Stomach smooth muscle (tissue), 2 donors: ENCODE data around the gene KRTAP5-8.
"Not testable (repeated sequence)": the region's sequence is repeated elsewhere in the genome, so short reads cannot be mapped to it uniquely, and the experiment has no call there.

Source experiments
- H3K27ac ChIP-seq: one replicate; pipeline ENCODE4 v1.7.0; 2013; ENCODE audit warnings: mild to moderate bottlenecking, low read length, inconsistent platforms
- H3K27me3 ChIP-seq, 2 donors: one replicate each; pipeline ENCODE4 v1.7.0; 2013; ENCODE audit warnings: low read length in 2 of 2; ENCODE audit not compliant: insufficient read depth in 2 of 2, control insufficient read depth in 1 of 2
- H3K36me3 ChIP-seq, 2 donors: one replicate each; pipeline ENCODE4 v1.7.0; 2013; ENCODE audit warnings: low read length in 2 of 2; ENCODE audit not compliant: control insufficient read depth in 2 of 2, insufficient read depth in 2 of 2
- H3K4me1 ChIP-seq: one replicate; pipeline ENCODE4 v1.7.0; 2013; ENCODE audit warnings: low read length; ENCODE audit not compliant: control insufficient read depth, insufficient read depth
- H3K4me3 ChIP-seq, 2 donors: one replicate each; pipeline ENCODE4 v1.7.0; 2013; ENCODE audit warnings: low read length in 2 of 2
- H3K9ac ChIP-seq, 2 donors: one replicate each; pipeline ENCODE4 v1.7.0; 2013; ENCODE audit warnings: low read length in 2 of 2, mild to moderate bottlenecking in 1 of 2
- H3K9me3 ChIP-seq, 2 donors: one replicate each; pipeline ENCODE4 v1.7.0; 2013; ENCODE audit warnings: low read length in 2 of 2; ENCODE audit not compliant: control insufficient read depth in 2 of 2
- donor health status: healthy.
- donor health status: Pancreatic carcinoma.

Gene KRTAP5-8

GRCh38 chr11:71537977-71538665 lies at the start of gene KRTAP5-8:
KRTAP5-8 (plus strand) TSS chr11:71538025; CDS start chr11:71538056, 31 bp downstream.
- not testable (repeated sequence) for H3K9me3 ChIP-seq, H3K4me1 ChIP-seq, H3K4me3 ChIP-seq, H3K27ac ChIP-seq, H3K9ac ChIP-seq, H3K36me3 ChIP-seq, H3K27me3 ChIP-seq

- Histone ChIP-seq H3K9me3 (no peaks in the 10 kb centered on the region), H3K27me3 (no peaks in the 10 kb centered on the region), H3K36me3 (peaks cover 18 to 38% of the 10 kb centered on the region in 2 donors), H3K9ac (no peak overlapping the region), H3K27ac (no peak overlapping the region), H3K4me1 (no peaks in the 10 kb centered on the region), H3K4me3 (no peak overlapping the region)
These were observed 49.0 kb upstream of the KRTAP5-8 start for GRCh38 chr11:71488681-71489270.

DNA sequence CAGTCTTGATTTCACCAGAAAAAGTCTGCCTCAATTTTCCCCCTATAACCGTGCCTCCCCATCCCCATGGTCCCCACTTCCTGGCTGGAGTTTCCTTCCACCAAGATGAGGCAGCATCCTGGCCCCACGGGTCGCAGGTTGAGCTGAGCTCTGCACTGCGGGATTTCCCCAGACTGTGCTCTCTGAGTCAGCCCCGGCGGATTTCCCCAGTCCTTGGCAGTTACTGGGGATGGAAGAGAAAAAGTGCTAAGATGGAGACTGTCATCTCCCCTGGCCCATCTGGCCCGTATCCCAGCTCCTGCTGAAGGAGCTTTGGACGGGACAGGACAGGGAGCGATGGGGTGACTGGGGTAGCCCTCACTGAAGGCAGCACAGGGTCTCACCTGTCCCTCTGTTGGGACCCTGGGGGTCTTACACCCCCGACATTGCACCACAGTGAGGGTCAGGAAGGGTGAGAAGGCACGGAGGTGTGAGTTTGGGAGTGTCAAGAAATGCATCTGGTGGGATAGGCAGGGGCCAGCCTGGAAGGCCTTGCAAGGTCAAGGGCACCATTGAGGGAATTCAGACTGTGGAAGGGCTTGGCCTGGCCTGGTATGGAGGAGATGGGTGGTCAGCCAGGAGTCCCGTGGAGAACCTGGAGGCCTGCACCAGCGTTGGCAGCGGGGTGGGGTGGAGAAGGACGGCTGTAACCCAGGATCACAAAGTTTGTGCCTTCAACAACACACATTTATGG lies 48.3 kb upstream of the KRTAP5-8 start:
- Histone ChIP-seq H3K9ac (no peak overlapping the region), H3K27me3 (no peaks in the 10 kb centered on the region), H3K36me3 (peaks cover 14 to 36% of the 10 kb centered on the region in 2 donors), H3K4me1 (no peaks in the 10 kb centered on the region), H3K27ac (no peak overlapping the region), H3K9me3 (no peaks in the 10 kb centered on the region), H3K4me3 (no peak overlapping the region)

DNA sequence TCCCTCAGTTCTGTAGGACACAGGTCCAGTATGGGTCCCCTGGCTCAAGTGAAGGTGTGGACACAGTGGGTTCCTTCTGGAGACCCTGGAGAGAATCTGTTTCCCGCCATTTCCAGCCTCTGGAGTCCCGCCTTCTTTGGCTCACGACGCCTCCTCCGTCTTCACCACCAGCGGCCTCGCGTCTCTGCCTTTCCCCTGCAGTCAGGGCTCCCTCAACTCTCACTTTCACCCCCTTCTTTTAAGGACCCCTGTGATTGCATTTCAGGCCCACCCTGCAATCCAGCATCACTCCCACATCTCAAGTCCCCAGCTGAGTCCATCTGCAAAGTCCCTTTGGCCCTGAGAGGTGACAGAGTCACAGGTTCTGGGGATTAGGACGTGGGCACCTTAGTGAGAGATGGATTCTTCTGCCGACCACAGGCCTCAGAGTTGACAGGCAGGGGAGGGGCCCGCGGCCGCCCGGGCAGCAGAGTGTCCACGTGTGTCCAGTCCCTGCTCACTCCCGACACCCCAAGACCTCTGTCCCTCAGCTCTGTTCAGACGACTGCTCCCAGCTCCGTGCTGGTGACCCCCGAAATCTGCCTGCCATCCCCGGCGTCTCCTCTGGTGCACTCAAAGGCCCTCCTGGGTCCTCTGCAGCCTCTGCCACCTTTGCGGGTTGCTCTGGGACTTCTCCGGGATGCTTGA lies 47.6 kb upstream of the KRTAP5-8 start:
- Histone ChIP-seq H3K36me3 (peaks cover 15 to 30% of the 10 kb centered on the region in 2 donors), H3K4me3 (no peak overlapping the region), H3K9me3 (no peaks in the 10 kb centered on the region), H3K27me3 (no peaks in the 10 kb centered on the region), H3K27ac (no peak overlapping the region), H3K9ac (no peak overlapping the region), H3K4me1 (no peaks in the 10 kb centered on the region)

DNA sequence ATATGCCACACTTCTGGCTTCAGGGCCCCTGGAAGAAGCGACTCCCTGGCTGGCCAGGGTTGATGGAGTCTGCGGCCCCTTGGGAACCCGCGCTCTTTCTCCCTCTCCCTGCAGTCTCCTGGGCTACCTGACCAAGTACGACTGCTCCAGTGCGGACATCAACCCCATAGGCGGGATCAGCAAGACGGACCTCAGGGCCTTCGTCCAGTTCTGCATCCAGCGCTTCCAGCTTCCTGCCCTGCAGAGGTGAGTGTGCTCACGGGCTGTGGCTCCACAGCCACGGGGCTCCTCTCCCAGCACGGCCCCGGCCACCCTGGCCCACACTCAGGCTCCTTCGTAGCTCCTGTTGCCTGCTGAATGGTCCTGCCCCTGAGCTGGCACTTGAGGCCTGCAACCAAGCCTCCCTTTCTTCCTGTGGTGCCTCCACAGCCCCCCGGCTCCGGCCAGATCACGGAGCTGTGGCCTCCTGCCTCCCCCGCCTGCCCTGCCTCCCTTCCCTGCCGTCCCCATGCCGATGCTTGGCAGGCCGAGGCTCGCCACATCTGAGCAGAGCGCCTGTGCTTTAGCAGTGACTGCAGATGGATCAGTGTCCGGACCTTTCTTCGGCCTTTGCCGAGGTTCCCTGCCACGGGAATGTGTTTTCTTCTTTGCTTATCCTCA lies 47.0 kb upstream of the KRTAP5-8 start:
- H3K9me3 ChIP-seq = no peaks in the 10 kb centered on the region
- no peaks in the 10 kb centered on the region for H3K27me3 ChIP-seq
- H3K36me3 ChIP-seq = peaks cover 18 to 30% of the 10 kb centered on the region in 2 donors

GRCh38 chr11:71491531-71491930 lies 46.3 kb upstream of the KRTAP5-8 start:
- Histone ChIP-seq H3K27ac (no peak overlapping the region), H3K27me3 (no peaks in the 10 kb centered on the region), H3K9ac (no peak overlapping the region), H3K36me3 (peaks cover 21 to 32% of the 10 kb centered on the region in 2 donors), H3K4me3 (no peak overlapping the region), H3K9me3 (peaks cover 0 to 3% of the 10 kb centered on the region in 2 donors), H3K4me1 (no peaks in the 10 kb centered on the region)

More for the DNA sequence above, 47.0 kb upstream of the KRTAP5-8 start:
- H3K27ac ChIP-seq = no peak overlapping the region
- H3K9ac ChIP-seq = no peak overlapping the region
- H3K4me1 ChIP-seq = no peaks in the 10 kb centered on the region
- H3K4me3 ChIP-seq = no peak overlapping the region

GRCh38 chr11:71491940-71492339 lies 45.9 kb upstream of the KRTAP5-8 start:
- H3K4me3 ChIP-seq = no peak overlapping the region
- H3K36me3 ChIP-seq = peaks cover 22 to 32% of the 10 kb centered on the region in 2 donors
- no peak overlapping the region for H3K27ac ChIP-seq
- no peaks in the 10 kb centered on the region for H3K4me1 ChIP-seq
- no peak overlapping the region for H3K9ac ChIP-seq
- H3K27me3 ChIP-seq = no peaks in the 10 kb centered on the region
- peaks cover 0 to 3% of the 10 kb centered on the region in 2 donors for H3K9me3 ChIP-seq

DNA sequence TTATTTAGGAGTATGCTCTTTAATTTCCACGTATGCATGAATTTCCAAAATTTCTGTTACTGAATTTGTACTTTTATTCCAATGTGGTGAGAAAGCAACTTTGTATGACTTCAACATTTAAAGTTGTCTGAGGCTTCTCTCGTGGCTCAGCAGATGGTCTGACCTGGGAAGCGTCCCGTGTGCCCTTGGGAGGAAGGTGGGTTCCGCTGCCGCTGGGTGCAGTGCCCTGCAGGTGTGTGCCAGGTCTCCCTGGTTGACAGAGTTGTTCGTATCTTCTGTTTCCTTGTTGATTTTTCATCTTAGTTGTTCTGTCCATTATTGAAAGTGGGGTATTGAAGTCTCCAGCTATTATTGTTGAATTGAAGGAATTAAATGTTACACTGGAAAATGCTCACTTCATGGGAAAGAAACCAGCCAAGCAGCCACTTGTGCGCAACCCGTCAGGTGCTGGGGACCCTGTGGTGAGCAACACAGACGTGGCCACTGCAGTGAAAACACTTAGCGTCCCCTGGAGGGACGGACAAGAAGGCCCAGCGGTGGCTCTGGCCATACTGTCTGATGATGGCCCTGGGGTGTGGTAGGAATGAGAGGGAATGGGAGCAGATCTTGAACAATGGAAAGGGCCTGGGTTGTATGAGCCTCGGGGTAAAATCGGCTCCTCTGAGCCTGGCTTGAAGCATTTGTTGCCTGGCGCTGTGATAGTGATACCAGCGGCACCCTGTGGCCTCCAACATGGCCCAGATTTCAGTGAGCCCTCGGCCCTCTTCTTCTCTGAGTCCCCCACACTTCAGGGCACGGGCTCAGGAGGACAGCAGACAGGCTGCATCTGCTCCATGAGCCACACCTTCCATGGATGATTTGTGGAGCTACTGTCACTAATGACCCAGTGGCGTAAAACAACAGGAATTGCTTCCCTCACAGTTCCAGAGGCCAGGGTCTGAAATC lies 42.3 kb upstream of the KRTAP5-8 start:
- Histone ChIP-seq H3K9ac (no peak overlapping the region), H3K4me1 (no peaks in the 10 kb centered on the region), H3K36me3 (peaks cover 27 to 57% of the 10 kb centered on the region in 2 donors), H3K27ac (no peak overlapping the region), H3K9me3 (peaks cover 0 to 3% of the 10 kb centered on the region in 2 donors), H3K27me3 (no peaks in the 10 kb centered on the region), H3K4me3 (no peak overlapping the region)

DNA sequence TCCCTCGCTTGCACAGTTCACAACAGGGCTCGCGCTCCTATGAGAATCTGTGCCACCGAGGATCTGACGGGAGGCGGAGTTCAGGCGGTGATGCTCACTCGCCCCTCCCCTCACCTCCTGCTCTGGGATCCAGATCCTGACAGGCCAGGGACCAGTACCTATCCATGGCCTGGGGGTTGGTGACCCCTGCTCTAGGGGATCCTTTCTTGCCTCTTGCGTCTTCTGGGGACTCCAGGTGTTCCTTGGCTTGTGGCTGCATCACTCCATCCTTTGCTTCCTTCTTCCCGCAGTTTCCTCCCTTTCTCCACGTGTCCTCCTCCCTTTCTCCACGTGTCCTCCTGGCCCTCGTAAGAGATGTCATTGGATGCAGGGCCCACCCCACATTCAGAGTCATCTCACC lies 41.4 kb upstream of the KRTAP5-8 start:
- peaks cover 0 to 3% of the 10 kb centered on the region in 2 donors for H3K9me3 ChIP-seq
- H3K27me3 ChIP-seq = no peaks in the 10 kb centered on the region
- H3K4me1 ChIP-seq = no peaks in the 10 kb centered on the region
- H3K36me3 ChIP-seq = peaks cover 30 to 56% of the 10 kb centered on the region in 2 donors
- H3K4me3 ChIP-seq = no peak overlapping the region
- H3K27ac ChIP-seq = no peak overlapping the region
- H3K9ac ChIP-seq = no peak overlapping the region
